ENCODE measurements around the gene GPANK1. TPM values are rescaled to one million over a fixed set of nuclear protein-coding genes. Genes with fewer than 3 reads are reported as not detected.

GPANK1 gene
- total and polyA plus RNA-seq, 2 donors (not counting 1 experiment from before 2014, with no cell fraction given) = 13.1 to 15.0 TPM

GRCh38 chr6:31620586-31621319 lies 44.0 kb downstream of the GPANK1 start, which contains the start of gene PRRC2A:
PRRC2A (plus strand) TSS chr6:31620715; CDS start chr6:31622790, 2,075 bp downstream.
- DNase-seq (ENCODE audit: low read depth in 2 of 2) = peak in 1 of 2 donors; percentile 68
- H3K36me3 ChIP-seq (ENCODE audit: control insufficient read depth, insufficient read depth, low read length) = peaks cover 16% of the 10 kb centered on the region
- H3K79me2 ChIP-seq (ENCODE audit: control insufficient read depth, insufficient read depth, low read length) = peaks cover 46% of the 10 kb centered on the region

DNA sequence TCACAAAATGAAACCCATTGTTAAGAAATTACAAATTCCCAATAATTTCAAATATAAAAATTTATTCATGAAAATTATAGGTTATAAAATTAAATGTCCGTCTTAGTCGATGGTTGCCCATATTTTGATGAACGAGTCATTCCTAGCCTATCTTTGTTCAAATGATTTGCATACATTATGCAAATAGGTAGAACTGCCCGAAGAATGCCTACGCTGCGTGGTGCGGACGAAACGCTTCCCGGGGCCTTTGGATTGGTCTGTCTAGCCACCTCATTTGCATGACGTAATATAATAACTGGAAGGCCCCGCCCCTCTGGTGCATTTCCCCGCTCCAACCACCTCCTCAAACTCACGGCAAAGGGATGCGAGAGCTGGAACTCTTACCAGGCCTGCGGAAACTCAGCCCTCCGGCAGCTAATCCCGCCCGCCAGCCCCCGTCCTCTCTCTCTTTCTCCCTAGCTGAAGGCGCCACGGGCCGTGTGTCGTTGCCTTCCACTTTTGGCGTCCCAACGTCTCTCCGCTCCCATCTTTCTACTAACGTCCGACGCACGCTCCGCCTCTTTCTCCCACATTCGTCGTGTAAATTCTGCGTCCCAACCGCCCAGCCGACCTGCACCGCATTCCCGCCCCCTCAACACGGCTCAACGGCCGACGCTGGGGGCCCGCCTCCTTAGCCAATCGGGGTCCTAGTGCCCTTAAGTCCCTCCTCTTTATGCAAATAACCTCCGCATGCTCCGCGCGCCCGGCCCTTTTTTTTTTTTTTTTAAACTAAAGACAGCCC lies 44.8 kb downstream of the GPANK1 start:
- H3K79me2 ChIP-seq (ENCODE audit: control insufficient read depth, insufficient read depth, low read length) = peaks cover 39% of the 10 kb centered on the region
- H4K20me1 ChIP-seq (ENCODE audit: control insufficient read depth, extremely low read depth, insufficient read depth, low read length) = no peaks in the 10 kb centered on the region
- no peaks in the 10 kb centered on the region for H3K27me3 ChIP-seq (ENCODE audit: control insufficient read depth, insufficient read depth, low read length)
- H3K9me3 ChIP-seq (ENCODE audit: control insufficient read depth, insufficient read depth, low read depth, low read length) = no peaks in the 10 kb centered on the region
- peak overlapping the region; percentile 89 for H3K4me2 ChIP-seq (ENCODE audit: extremely low read depth, insufficient read depth, low read length)
- H3K9ac ChIP-seq (ENCODE audit: insufficient read depth, low read length) = peak overlapping the region; percentile 91
- H3K4me3 ChIP-seq (replicated peaks in 1 of 4; ENCODE audit: control extremely low read depth in 1 of 4, insufficient read depth in 1 of 4, low read depth in 3 of 4, low read length in 4 of 4) = peak overlapping the region; percentile 72 to 89 (median 79)
- DNase-seq (ENCODE audit: low read depth in 2 of 2) = peak; percentile 99 to 100
- H3K4me1 ChIP-seq (ENCODE audit: control insufficient read depth, extremely low read depth, insufficient read depth, low read length) = peaks cover 2% of the 10 kb centered on the region
- peak overlapping the region; percentile 100 for H3K27ac ChIP-seq (ENCODE audit: insufficient read depth, low read length)
- peak overlapping the region; percentile 91 for H2AFZ ChIP-seq (ENCODE audit: low read length)
- H3K36me3 ChIP-seq (ENCODE audit: control insufficient read depth, insufficient read depth, low read length) = peaks cover 9% of the 10 kb centered on the region
- TF ChIP-seq CTCF (conservative IDR thresholded peaks at IDR 0.05 in 1 of 2, IDR thresholded peaks at IDR 0.05 in 1 of 2; ENCODE audit: low read depth in 1 of 2, low read length in 2 of 2) (no peak), EZH2 (IDR thresholded peaks at IDR 0.05; ENCODE audit: low read length, missing control alignments) (no peak)

More at GRCh38 chr6:31620586-31621319, 44.0 kb downstream of the GPANK1 start, which contains the start of gene PRRC2A:
- no peak for TF ChIP-seq EZH2 (IDR thresholded peaks at IDR 0.05; ENCODE audit: low read length, missing control alignments)
- no peak for TF ChIP-seq CTCF (conservative IDR thresholded peaks at IDR 0.05 in 1 of 2, IDR thresholded peaks at IDR 0.05 in 1 of 2; ENCODE audit: low read depth in 1 of 2, low read length in 2 of 2)
- H3K27me3 ChIP-seq (ENCODE audit: control insufficient read depth, insufficient read depth, low read length) = no peaks in the 10 kb centered on the region
- H3K4me3 ChIP-seq (replicated peaks in 1 of 4; ENCODE audit: control extremely low read depth in 1 of 4, insufficient read depth in 1 of 4, low read depth in 3 of 4, low read length in 4 of 4) = peak within 1 kb of the TSS; percentile 81 to 99 (median 92)
- peak within 1 kb of the TSS; percentile 91 for H2AFZ ChIP-seq (ENCODE audit: low read length)
- no peaks in the 10 kb centered on the region for H3K9me3 ChIP-seq (ENCODE audit: control insufficient read depth, insufficient read depth, low read depth, low read length)
- H3K27ac ChIP-seq (ENCODE audit: insufficient read depth, low read length) = peak within 1 kb of the TSS; percentile 100
- H4K20me1 ChIP-seq (ENCODE audit: control insufficient read depth, extremely low read depth, insufficient read depth, low read length) = no peaks in the 10 kb centered on the region
- peak within 1 kb of the TSS; percentile 95 for H3K9ac ChIP-seq (ENCODE audit: insufficient read depth, low read length)
- H3K4me2 ChIP-seq (ENCODE audit: extremely low read depth, insufficient read depth, low read length) = peak within 1 kb of the TSS; percentile 99
- peaks cover 2% of the 10 kb centered on the region for H3K4me1 ChIP-seq (ENCODE audit: control insufficient read depth, extremely low read depth, insufficient read depth, low read length)

DNA sequence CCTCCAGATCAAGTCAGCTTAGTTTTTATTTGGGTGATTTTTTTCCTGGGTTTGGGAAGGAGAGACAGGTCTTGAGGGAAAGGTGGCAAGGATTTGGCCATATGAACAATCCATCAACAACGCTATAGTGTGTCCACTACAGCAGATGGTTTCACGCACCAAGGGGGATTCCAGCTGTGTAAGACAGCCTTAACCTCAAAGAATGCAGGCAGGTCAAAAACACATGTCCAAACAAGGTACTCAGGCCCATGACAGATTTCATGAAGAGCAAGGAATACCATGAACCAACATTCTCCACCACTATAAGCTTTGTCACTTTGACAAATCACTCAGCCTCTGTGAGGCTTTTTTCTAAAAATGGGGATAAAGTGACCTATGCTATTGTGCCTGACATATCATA lies 47.8 kb downstream of the GPANK1 start:
- H3K27ac ChIP-seq (ENCODE audit: insufficient read depth, low read length) = no peak overlapping the region
- DNase-seq (ENCODE audit: low read depth in 2 of 2) = no peak
- peaks cover 13% of the 10 kb centered on the region for H3K79me2 ChIP-seq (ENCODE audit: control insufficient read depth, insufficient read depth, low read length)
- H3K9me3 ChIP-seq (ENCODE audit: control insufficient read depth, insufficient read depth, low read depth, low read length) = no peaks in the 10 kb centered on the region
- H3K36me3 ChIP-seq (ENCODE audit: control insufficient read depth, insufficient read depth, low read length) = no peaks in the 10 kb centered on the region
- TF ChIP-seq CTCF (conservative IDR thresholded peaks at IDR 0.05 in 1 of 2, IDR thresholded peaks at IDR 0.05 in 1 of 2; ENCODE audit: low read depth in 1 of 2, low read length in 2 of 2) (no peak), EZH2 (IDR thresholded peaks at IDR 0.05; ENCODE audit: low read length, missing control alignments) (no peak)
- H3K4me1 ChIP-seq (ENCODE audit: control insufficient read depth, extremely low read depth, insufficient read depth, low read length) = no peaks in the 10 kb centered on the region
- no peak overlapping the region for H3K4me3 ChIP-seq (replicated peaks in 1 of 4; ENCODE audit: control extremely low read depth in 1 of 4, insufficient read depth in 1 of 4, low read depth in 3 of 4, low read length in 4 of 4)
- no peaks in the 10 kb centered on the region for H4K20me1 ChIP-seq (ENCODE audit: control insufficient read depth, extremely low read depth, insufficient read depth, low read length)
- H2AFZ ChIP-seq (ENCODE audit: low read length) = no peak overlapping the region
- peaks cover 3% of the 10 kb centered on the region for H3K27me3 ChIP-seq (ENCODE audit: control insufficient read depth, insufficient read depth, low read length)
- no peak overlapping the region for H3K9ac ChIP-seq (ENCODE audit: insufficient read depth, low read length)
- no peak overlapping the region for H3K4me2 ChIP-seq (ENCODE audit: extremely low read depth, insufficient read depth, low read length)
